CD1c-positive myeloid dendritic cell (primary cell): ENCODE data around the gene TRIM15.

ENCODE experiments used
- DNase-seq: peaks from one replicate; pipeline ENCODE4 v3.0.0-alpha.2; 2016; ENCODE audit errors: extremely low spot score

The TRIM15 gene

GRCh38 chr6:30145818-30146217, 17.5 kb upstream of the TRIM15 start:
- no peak for DNase-seq

- DNase-seq = no peak
These were observed 16.2 kb upstream of the TRIM15 start for GRCh38 chr6:30147096-30147495.

- no peak for DNase-seq
These were observed 14.1 kb upstream of the TRIM15 start for GRCh38 chr6:30149234-30149633.

GRCh38 chr6:30149858-30150550, 13.3 kb upstream of the TRIM15 start:
- peak; percentile 20 for DNase-seq

- DNase-seq = no peak
These were observed 12.5 kb upstream of the TRIM15 start for GRCh38 chr6:30150671-30151395.

- no peak for DNase-seq
These were observed 11.8 kb upstream of the TRIM15 start for GRCh38 chr6:30151580-30151979.

- DNase-seq = no peak
These were observed 11.2 kb upstream of the TRIM15 start for GRCh38 chr6:30152016-30152673.

- DNase-seq = peak; percentile 52
These were observed 10.3 kb upstream of the TRIM15 start for GRCh38 chr6:30152910-30153610.

- no peak for DNase-seq
These were observed 9.3 kb upstream of the TRIM15 start for GRCh38 chr6:30154061-30154460.

- DNase-seq = no peak
These were observed 8.4 kb upstream of the TRIM15 start for GRCh38 chr6:30154709-30155519.

GRCh38 chr6:30155520-30156261, 7.7 kb upstream of the TRIM15 start:
- no peak for DNase-seq

- peak; percentile 61 for DNase-seq
These were observed 7.1 kb upstream of the TRIM15 start for GRCh38 chr6:30156262-30156599.

GRCh38 chr6:30156774-30157173, 6.6 kb upstream of the TRIM15 start:
- DNase-seq = no peak

- DNase-seq = no peak
These were observed 5.8 kb upstream of the TRIM15 start for GRCh38 chr6:30157581-30157980.

GRCh38 chr6:30157999-30158398, 5.3 kb upstream of the TRIM15 start:
- DNase-seq = peak; percentile 60

- no peak for DNase-seq
These were observed 4.8 kb upstream of the TRIM15 start for GRCh38 chr6:30158475-30159040.

GRCh38 chr6:30160008-30160784, 3.1 kb upstream of the TRIM15 start:
- DNase-seq = no peak

- DNase-seq = no peak
These were observed 2.4 kb upstream of the TRIM15 start, which contains the start of gene TRIM10 for GRCh38 chr6:30160785-30161531. TRIM10 (minus strand) TSS chr6:30161211; CDS start chr6:30160858, 353 bp downstream.
